ENCODE results near the gene POLR2H. TPM values are rescaled to one million over a fixed set of nuclear protein-coding genes. Genes with fewer than 3 reads are reported as not detected.

The POLR2H gene
- total and polyA plus RNA-seq, 10 of the 15 experiments (the other 5 are each of a cell fraction or from before 2014, with no cell fraction given), result 74.2 to 357 (median 143) TPM

DNA sequence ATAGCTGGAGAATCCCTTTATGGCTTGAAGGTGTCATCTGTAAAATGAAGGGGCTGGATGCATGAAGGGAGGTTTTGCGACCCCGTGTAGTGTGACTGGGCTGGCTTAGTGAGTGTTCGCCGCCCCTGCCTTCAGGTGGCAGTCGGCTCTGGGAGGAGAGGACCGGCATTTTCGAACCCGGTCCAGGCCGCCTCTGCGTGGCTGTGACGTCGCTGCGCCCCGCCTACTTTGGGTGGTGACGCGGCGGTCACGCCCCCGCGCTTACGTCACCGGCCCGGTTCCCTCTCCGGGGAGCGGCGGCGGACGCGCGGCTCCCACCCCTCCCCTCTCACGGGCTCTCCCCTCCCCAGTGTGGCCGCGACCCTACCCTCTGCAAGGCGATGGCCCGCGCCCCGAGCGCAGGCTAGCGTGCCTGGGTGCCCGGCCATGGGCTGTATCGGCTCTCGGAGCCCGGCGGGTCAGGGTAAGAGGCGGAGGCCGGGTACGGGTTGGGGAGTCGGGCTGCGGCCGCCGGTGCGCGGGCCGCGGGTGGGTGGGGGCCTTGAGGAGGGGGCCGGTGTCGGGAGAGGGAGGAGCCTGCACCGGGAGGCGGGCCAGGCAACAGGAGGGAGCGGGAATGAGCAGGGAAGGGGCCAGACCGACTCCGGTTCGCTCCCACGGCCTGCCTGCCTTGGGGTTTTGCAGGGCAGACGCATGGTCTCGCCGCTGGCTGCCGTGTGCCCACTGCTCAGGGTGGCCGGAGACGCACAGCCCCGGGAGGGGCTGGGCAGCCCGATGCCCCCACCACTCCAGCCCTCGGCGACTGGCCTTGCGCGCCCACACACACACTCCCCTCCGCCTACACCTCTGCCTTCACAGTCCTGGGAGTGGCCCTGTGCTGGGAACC lies 25.6 kb upstream of the POLR2H start (continued):
- TF ChIP-seq POU2F2 (IDR thresholded peaks at IDR 0.05; ENCODE audit: borderline replicate concordance, low read depth, low read length) (0 out of 3 replicates have a peak, but pooled peaks have one; percentile 23), POLR2AphosphoS5 (IDR thresholded peaks at IDR 0.05; ENCODE audit: low read length) (peak; percentile 90), YY1 (IDR thresholded peaks at IDR 0.05; ENCODE audit: low read depth, low read length) (peak; percentile 40), NBN (IDR thresholded peaks at IDR 0.05) (0 out of 2 replicates have a peak, but pooled peaks have one; percentile 52), CREM (IDR thresholded peaks at IDR 0.05; ENCODE audit: low read depth) (peak; percentile 98), ZZZ3 (IDR thresholded peaks at IDR 0.05; ENCODE audit: control insufficient read depth, insufficient read length, low read depth) (no peak), FOXM1 (IDR thresholded peaks at IDR 0.05; ENCODE audit: low read depth, low read length) (no peak), SP1 (IDR thresholded peaks at IDR 0.05; ENCODE audit: low read depth, low read length) (peak; percentile 77), IRF4 (IDR thresholded peaks at IDR 0.05; ENCODE audit: low read depth, low read length) (no peak), PML (IDR thresholded peaks at IDR 0.05; ENCODE audit: low read length) (peak; percentile 71), PAX5 (IDR thresholded peaks at IDR 0.05; ENCODE audit: borderline replicate concordance, low read depth, low read length) (peak; percentile 90), MXI1 (IDR thresholded peaks at IDR 0.05; ENCODE audit: low read depth, low read length) (no peak), MEF2B (IDR thresholded peaks at IDR 0.05; ENCODE audit: partially characterized antibody, poor library complexity, severe bottlenecking) (no peak), HDGF (IDR thresholded peaks at IDR 0.05) (no peak)
- TF ChIP-seq, protein P1, sequence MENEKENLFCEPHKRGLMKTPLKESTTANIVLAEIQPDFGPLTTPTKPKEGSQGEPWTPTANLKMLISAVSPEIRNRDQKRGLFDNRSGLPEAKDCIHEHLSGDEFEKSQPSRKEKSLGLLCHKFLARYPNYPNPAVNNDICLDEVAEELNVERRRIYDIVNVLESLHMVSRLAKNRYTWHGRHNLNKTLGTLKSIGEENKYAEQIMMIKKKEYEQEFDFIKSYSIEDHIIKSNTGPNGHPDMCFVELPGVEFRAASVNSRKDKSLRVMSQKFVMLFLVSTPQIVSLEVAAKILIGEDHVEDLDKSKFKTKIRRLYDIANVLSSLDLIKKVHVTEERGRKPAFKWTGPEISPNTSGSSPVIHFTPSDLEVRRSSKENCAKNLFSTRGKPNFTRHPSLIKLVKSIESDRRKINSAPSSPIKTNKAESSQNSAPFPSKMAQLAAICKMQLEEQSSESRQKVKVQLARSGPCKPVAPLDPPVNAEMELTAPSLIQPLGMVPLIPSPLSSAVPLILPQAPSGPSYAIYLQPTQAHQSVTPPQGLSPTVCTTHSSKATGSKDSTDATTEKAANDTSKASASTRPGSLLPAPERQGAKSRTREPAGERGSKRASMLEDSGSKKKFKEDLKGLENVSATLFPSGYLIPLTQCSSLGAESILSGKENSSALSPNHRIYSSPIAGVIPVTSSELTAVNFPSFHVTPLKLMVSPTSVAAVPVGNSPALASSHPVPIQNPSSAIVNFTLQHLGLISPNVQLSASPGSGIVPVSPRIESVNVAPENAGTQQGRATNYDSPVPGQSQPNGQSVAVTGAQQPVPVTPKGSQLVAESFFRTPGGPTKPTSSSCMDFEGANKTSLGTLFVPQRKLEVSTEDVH (IDR thresholded peaks at IDR 0.05; ENCODE audit: low read depth, partially characterized antibody), result no peak
- TF ChIP-seq, protein P2, sequence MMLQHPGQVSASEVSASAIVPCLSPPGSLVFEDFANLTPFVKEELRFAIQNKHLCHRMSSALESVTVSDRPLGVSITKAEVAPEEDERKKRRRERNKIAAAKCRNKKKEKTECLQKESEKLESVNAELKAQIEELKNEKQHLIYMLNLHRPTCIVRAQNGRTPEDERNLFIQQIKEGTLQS (IDR thresholded peaks at IDR 0.05; ENCODE audit: borderline replicate concordance, extremely low read depth, low read depth, low read length), result no peak
- TF ChIP-seq, protein P3, sequence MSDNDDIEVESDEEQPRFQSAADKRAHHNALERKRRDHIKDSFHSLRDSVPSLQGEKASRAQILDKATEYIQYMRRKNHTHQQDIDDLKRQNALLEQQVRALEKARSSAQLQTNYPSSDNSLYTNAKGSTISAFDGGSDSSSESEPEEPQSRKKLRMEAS (IDR thresholded peaks at IDR 0.05; ENCODE audit: low read depth, low read length), result no peak
- TF ChIP-seq, protein P4, sequence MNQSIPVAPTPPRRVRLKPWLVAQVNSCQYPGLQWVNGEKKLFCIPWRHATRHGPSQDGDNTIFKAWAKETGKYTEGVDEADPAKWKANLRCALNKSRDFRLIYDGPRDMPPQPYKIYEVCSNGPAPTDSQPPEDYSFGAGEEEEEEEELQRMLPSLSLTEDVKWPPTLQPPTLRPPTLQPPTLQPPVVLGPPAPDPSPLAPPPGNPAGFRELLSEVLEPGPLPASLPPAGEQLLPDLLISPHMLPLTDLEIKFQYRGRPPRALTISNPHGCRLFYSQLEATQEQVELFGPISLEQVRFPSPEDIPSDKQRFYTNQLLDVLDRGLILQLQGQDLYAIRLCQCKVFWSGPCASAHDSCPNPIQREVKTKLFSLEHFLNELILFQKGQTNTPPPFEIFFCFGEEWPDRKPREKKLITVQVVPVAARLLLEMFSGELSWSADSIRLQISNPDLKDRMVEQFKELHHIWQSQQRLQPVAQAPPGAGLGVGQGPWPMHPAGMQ (IDR thresholded peaks at IDR 0.05; ENCODE audit: borderline replicate concordance), result no peak
- TF ChIP-seq, protein P5, sequence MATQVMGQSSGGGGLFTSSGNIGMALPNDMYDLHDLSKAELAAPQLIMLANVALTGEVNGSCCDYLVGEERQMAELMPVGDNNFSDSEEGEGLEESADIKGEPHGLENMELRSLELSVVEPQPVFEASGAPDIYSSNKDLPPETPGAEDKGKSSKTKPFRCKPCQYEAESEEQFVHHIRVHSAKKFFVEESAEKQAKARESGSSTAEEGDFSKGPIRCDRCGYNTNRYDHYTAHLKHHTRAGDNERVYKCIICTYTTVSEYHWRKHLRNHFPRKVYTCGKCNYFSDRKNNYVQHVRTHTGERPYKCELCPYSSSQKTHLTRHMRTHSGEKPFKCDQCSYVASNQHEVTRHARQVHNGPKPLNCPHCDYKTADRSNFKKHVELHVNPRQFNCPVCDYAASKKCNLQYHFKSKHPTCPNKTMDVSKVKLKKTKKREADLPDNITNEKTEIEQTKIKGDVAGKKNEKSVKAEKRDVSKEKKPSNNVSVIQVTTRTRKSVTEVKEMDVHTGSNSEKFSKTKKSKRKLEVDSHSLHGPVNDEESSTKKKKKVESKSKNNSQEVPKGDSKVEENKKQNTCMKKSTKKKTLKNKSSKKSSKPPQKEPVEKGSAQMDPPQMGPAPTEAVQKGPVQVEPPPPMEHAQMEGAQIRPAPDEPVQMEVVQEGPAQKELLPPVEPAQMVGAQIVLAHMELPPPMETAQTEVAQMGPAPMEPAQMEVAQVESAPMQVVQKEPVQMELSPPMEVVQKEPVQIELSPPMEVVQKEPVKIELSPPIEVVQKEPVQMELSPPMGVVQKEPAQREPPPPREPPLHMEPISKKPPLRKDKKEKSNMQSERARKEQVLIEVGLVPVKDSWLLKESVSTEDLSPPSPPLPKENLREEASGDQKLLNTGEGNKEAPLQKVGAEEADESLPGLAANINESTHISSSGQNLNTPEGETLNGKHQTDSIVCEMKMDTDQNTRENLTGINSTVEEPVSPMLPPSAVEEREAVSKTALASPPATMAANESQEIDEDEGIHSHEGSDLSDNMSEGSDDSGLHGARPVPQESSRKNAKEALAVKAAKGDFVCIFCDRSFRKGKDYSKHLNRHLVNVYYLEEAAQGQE (IDR thresholded peaks at IDR 0.05; ENCODE audit: low read depth, low read length), result no peak
- TF ChIP-seq, protein P6, sequence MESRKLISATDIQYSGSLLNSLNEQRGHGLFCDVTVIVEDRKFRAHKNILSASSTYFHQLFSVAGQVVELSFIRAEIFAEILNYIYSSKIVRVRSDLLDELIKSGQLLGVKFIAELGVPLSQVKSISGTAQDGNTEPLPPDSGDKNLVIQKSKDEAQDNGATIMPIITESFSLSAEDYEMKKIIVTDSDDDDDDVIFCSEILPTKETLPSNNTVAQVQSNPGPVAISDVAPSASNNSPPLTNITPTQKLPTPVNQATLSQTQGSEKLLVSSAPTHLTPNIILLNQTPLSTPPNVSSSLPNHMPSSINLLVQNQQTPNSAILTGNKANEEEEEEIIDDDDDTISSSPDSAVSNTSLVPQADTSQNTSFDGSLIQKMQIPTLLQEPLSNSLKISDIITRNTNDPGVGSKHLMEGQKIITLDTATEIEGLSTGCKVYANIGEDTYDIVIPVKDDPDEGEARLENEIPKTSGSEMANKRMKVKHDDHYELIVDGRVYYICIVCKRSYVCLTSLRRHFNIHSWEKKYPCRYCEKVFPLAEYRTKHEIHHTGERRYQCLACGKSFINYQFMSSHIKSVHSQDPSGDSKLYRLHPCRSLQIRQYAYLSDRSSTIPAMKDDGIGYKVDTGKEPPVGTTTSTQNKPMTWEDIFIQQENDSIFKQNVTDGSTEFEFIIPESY (IDR thresholded peaks at IDR 0.05), result no peak

All from GM12878 (cell line).